Measurements from ENCODE around the gene GNPTG.

GNPTG gene

DNA sequence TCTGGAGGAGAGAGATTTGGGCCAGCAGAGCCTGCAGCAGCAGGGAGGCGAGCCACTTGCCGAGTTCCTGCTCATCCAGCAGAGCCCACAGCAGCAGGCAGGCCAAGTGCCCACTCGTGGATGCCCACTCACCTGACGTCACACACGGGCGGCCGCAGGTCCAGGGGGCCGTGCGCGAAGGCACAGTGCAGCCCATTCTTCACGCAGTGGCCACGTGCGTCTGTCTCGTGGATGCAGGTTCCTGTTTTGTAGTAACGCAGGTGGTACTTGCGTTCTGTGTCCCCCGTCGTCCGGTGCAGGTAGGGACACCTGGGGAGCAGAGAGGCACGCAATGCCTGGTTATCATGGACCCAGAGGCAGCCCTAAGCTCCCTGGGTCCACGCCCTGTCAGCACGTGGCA is 51.3 kb downstream of the GNPTG start:
- Histone ChIP-seq H3K27me3 (ENCODE audit: control insufficient read depth, insufficient read depth, low read length) (no peaks in the 10 kb centered on the region), H3K9ac (ENCODE audit: low read length) (no peak overlapping the region), H3K36me3 (ENCODE audit: control insufficient read depth, insufficient read depth, low read length) (no peaks in the 10 kb centered on the region), H3K4me1 (ENCODE audit: control insufficient read depth, insufficient read depth, low read length) (no peaks in the 10 kb centered on the region), H3K9me3 (ENCODE audit: control insufficient read depth, low read length) (no peaks in the 10 kb centered on the region), H3K4me3 (ENCODE audit: low read length) (no peak overlapping the region)

DNA sequence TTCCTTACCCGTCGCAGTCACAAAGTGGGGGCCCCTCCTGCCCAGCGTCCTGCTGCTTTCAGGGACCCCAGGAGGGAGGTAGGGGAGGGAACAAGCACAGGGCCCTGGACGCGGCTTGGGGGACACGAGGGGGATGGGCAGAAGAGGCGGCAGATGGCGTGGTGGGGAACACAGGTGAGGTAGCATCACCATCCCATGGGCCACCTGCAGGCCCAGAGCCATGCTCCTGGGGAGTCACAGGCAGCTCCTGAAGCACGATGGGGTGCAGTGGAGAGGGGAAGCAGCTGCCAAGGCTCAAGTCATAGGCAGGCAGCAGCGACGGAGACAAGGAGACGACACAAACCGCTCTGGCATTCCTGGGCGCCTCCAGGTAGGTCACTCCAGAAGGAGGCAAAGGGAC is 52.0 kb downstream of the GNPTG start:
- Histone ChIP-seq H3K4me1 (ENCODE audit: control insufficient read depth, insufficient read depth, low read length) (peaks cover 4% of the 10 kb centered on the region), H3K4me3 (ENCODE audit: low read length) (no peak overlapping the region), H3K36me3 (ENCODE audit: control insufficient read depth, insufficient read depth, low read length) (no peaks in the 10 kb centered on the region), H3K27me3 (ENCODE audit: control insufficient read depth, insufficient read depth, low read length) (no peaks in the 10 kb centered on the region), H3K9ac (ENCODE audit: low read length) (no peak overlapping the region), H3K9me3 (ENCODE audit: control insufficient read depth, low read length) (no peaks in the 10 kb centered on the region)

DNA sequence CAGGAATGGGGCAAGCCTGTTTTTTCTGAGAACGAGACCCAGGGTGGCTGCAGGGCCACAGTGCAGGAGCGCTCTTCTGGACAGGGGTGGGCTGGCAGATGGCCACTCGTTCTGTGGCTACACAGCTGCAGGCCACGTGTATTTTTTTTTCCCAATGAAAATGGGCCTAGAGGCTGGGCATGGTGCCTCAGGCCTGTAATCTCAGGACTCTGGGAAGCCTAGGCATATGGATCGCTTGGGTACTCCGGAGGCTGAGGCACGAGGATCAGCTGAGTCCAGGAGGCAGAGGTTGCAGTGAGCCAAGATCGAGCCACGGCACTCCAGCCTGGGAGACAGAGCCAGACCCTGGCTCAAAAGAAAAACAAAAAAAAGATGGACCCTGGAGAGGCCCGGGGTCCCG is 56.0 kb downstream of the GNPTG start:
- H3K9ac ChIP-seq (ENCODE audit: low read length) = no peak overlapping the region
- no peaks in the 10 kb centered on the region for H3K36me3 ChIP-seq (ENCODE audit: control insufficient read depth, insufficient read depth, low read length)
- no peaks in the 10 kb centered on the region for H3K27me3 ChIP-seq (ENCODE audit: control insufficient read depth, insufficient read depth, low read length)
- no peaks in the 10 kb centered on the region for H3K9me3 ChIP-seq (ENCODE audit: control insufficient read depth, low read length)
- no peak overlapping the region for H3K4me3 ChIP-seq (ENCODE audit: low read length)
- peaks cover 4% of the 10 kb centered on the region for H3K4me1 ChIP-seq (ENCODE audit: control insufficient read depth, insufficient read depth, low read length)

DNA sequence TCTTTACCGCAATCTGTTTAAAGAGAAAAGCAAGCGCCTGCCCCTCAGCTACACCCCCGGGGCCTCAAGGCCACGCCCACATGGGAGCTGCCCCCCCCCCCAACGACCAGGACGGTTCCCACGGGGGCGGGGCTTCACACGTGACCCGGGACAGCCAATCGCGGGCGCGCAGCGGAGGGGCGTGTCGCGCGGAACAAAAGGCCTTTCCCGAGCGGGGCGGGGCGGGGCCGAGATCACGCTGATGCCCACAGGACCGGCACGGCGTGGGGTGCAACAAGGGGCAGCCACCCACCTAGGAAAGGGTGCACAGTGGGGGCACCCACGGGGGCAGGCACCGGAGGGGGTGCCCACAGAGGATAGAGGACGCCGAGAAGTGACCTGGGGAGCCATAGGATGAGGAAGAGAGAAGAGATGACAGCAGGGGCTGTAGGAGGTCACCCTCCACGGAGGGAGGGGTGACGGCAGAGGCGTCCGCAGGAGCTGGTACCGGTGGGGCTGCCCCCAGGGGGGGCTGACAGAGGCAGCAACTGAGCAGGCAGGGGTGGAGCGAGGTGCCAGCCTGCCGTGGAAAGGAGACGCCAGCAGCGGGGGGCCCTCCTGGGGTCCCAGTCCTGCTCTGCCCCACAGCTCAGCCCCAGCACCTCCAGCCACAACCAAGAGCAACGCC is 56.6 kb downstream of the GNPTG start:
- peak overlapping the region; percentile 46 for H3K4me3 ChIP-seq (ENCODE audit: low read length)
- no peaks in the 10 kb centered on the region for H3K27me3 ChIP-seq (ENCODE audit: control insufficient read depth, insufficient read depth, low read length)
- H3K9ac ChIP-seq (ENCODE audit: low read length) = no peak overlapping the region
- H3K9me3 ChIP-seq (ENCODE audit: control insufficient read depth, low read length) = no peaks in the 10 kb centered on the region
- no peaks in the 10 kb centered on the region for H3K36me3 ChIP-seq (ENCODE audit: control insufficient read depth, insufficient read depth, low read length)
- peaks cover 4% of the 10 kb centered on the region for H3K4me1 ChIP-seq (ENCODE audit: control insufficient read depth, insufficient read depth, low read length)

DNA sequence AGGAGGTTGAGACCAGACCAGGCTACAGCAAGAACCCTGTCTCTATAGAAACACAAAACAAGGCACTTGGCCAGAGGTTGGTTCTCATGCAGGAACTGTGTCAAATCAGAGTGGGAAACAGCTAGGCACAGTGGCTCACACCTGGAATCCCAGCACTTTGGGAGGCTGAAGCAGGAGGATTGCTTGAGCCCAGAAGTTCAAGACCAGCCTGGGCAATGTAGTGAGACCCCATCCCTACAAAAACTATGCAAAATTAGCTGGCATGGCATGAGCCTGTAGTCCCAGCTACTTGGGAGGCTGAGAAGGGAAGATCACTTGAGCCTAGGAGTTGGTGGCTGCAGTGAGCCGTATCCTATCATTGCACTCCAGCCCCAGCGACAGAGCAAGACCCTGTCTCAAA is 61.1 kb downstream of the GNPTG start:
- Histone ChIP-seq H3K4me3 (ENCODE audit: low read length) (no peak overlapping the region), H3K9ac (ENCODE audit: low read length) (no peak overlapping the region), H3K36me3 (ENCODE audit: control insufficient read depth, insufficient read depth, low read length) (no peaks in the 10 kb centered on the region), H3K9me3 (ENCODE audit: control insufficient read depth, low read length) (no peaks in the 10 kb centered on the region), H3K27me3 (ENCODE audit: control insufficient read depth, insufficient read depth, low read length) (no peaks in the 10 kb centered on the region), H3K4me1 (ENCODE audit: control insufficient read depth, insufficient read depth, low read length) (peaks cover 4% of the 10 kb centered on the region)
